Calu3 (cell line): Measurements from ENCODE around the gene HIKESHI. TPM values are rescaled to one million over a fixed set of nuclear protein-coding genes. Genes with fewer than 3 reads are reported as not detected.
A peak's percentile ranks its signal among the peaks of the same experiment; 100 is the strongest.

Experiments
- BruUV-seq: library from RNA; stranded (reverse); fragments of 400-500 nt; replicated peaks from 2 replicates; lab custom pipeline; 2021; lab: Mats Ljungman, UMichigan
- CTCF ChIA-PET: fragments of 300-600 bp; sonication (Branson Sonifier 250); formaldehyde crosslinking; loops from one replicate; lab custom pipeline; 2022; ENCODE audit warnings: antibody characterized with exemption; lab: Charles Lee
- DNase-seq: peaks from one replicate; pipeline ENCODE4 v3.0.0; 2022
- H3K27ac Mint-ChIP-seq: one replicate; pipeline ENCODE4 v1.8.0; 2022; ENCODE audit warnings: mixed read lengths; ENCODE audit not compliant: unreplicated experiment
- H3K27me3 Mint-ChIP-seq: one replicate; pipeline ENCODE4 v1.8.0; 2022; ENCODE audit warnings: mixed read lengths; ENCODE audit not compliant: unreplicated experiment
- H3K36me3 Mint-ChIP-seq: one replicate; pipeline ENCODE4 v1.8.0; 2022; ENCODE audit warnings: mild to moderate bottlenecking, moderate library complexity, mixed read lengths; ENCODE audit not compliant: insufficient read depth, unreplicated experiment
- H3K4me1 Mint-ChIP-seq: one replicate; pipeline ENCODE4 v1.8.0; 2022; ENCODE audit warnings: mild to moderate bottlenecking, low read depth, mixed read lengths; ENCODE audit not compliant: unreplicated experiment
- H3K4me3 Mint-ChIP-seq: one replicate; pipeline ENCODE4 v1.8.0; 2022; ENCODE audit warnings: mild to moderate bottlenecking, low read depth, moderate library complexity, mixed read lengths; ENCODE audit not compliant: unreplicated experiment
- H3K9me3 Mint-ChIP-seq: one replicate; pipeline ENCODE4 v1.8.0; 2022; ENCODE audit warnings: low read depth, mixed read lengths; ENCODE audit not compliant: unreplicated experiment
- CTCF ChIP-seq: fragments of 200-600 bp; IDR thresholded peaks from one replicate; pipeline ENCODE4 v1.8.0; 2022; ENCODE audit warnings: antibody characterized with exemption; ENCODE audit not compliant: unreplicated experiment
- intact Hi-C: fragments of 100-400 bp; cut with micrococcal nuclease; formaldehyde crosslinking; loops from one replicate; pipeline ENCODE4 v1.10.0; 2022; ENCODE audit not compliant: unreplicated experiment
- total RNA-seq: library from RNA; stranded (reverse); gene quantifications from 2 replicates; pipeline ENCODE4 v1.2.3, GENCODE V29; 2022

The HIKESHI gene
- total RNA-seq, 1 experiment from 2014 or later, result 22.9 TPM

GRCh38 chr11:86383041-86383955 is 81.3 kb downstream of the HIKESHI start:
- BruUV-seq, result no TSS peak
- H3K4me3 Mint-ChIP-seq, result no peak overlapping the region
- CTCF ChIA-PET, result no interaction called here
- intact Hi-C loops, result no loop called here
- DNase-seq, result no peak
- no peaks in the 10 kb centered on the region for H3K36me3 Mint-ChIP-seq
- H3K4me1 Mint-ChIP-seq, result peaks cover 7% of the 10 kb centered on the region
- TF ChIP-seq CTCF, result no peak
- no peak overlapping the region for H3K27ac Mint-ChIP-seq
- H3K27me3 Mint-ChIP-seq, result no peaks in the 10 kb centered on the region
- no peaks in the 10 kb centered on the region for H3K9me3 Mint-ChIP-seq

GRCh38 chr11:86386283-86386682 is 84.2 kb downstream of the HIKESHI start:
- H3K4me3 Mint-ChIP-seq, result no peak overlapping the region
- intact Hi-C loops, result no loop called here
- H3K9me3 Mint-ChIP-seq, result no peaks in the 10 kb centered on the region
- no peak for TF ChIP-seq CTCF
- H3K36me3 Mint-ChIP-seq, result no peaks in the 10 kb centered on the region
- no TSS peak for BruUV-seq
- peaks cover 9% of the 10 kb centered on the region for H3K4me1 Mint-ChIP-seq
- CTCF ChIA-PET, result no interaction called here
- no peak for DNase-seq
- H3K27ac Mint-ChIP-seq, result no peak overlapping the region
- H3K27me3 Mint-ChIP-seq, result no peaks in the 10 kb centered on the region

- H3K4me3 Mint-ChIP-seq, result no peak overlapping the region
- BruUV-seq, result no TSS peak
- peaks cover 9% of the 10 kb centered on the region for H3K4me1 Mint-ChIP-seq
- TF ChIP-seq CTCF, result no peak
- CTCF ChIA-PET, result no interaction called here
- intact Hi-C loops, result no loop called here
- H3K27me3 Mint-ChIP-seq, result no peaks in the 10 kb centered on the region
- H3K36me3 Mint-ChIP-seq, result no peaks in the 10 kb centered on the region
- H3K9me3 Mint-ChIP-seq, result no peaks in the 10 kb centered on the region
- no peak for DNase-seq
- no peak overlapping the region for H3K27ac Mint-ChIP-seq
These were observed 84.7 kb downstream of the HIKESHI start for GRCh38 chr11:86386746-86387145.

- peak; percentile 11 for DNase-seq
- TF ChIP-seq CTCF, result no peak
- H3K4me3 Mint-ChIP-seq, result no peak overlapping the region
- intact Hi-C loops, result no loop called here
- BruUV-seq, result no TSS peak
- H3K27ac Mint-ChIP-seq, result no peak overlapping the region
- H3K4me1 Mint-ChIP-seq, result peaks cover 9% of the 10 kb centered on the region
- H3K27me3 Mint-ChIP-seq, result no peaks in the 10 kb centered on the region
- CTCF ChIA-PET, result no interaction called here
- no peaks in the 10 kb centered on the region for H3K9me3 Mint-ChIP-seq
- H3K36me3 Mint-ChIP-seq, result no peaks in the 10 kb centered on the region
These were observed 86.2 kb downstream of the HIKESHI start for GRCh38 chr11:86388198-86388597.
